OCI-LY7 (cell line): ENCODE measurements around the gene PSMA2. TPM values are rescaled to one million over a fixed set of nuclear protein-coding genes. Genes with fewer than 3 reads are reported as not detected.

Experiments
- BruUV-seq: library from RNA; stranded (reverse); fragments of 400-500 nt; replicated peaks from 2 replicates; lab custom pipeline; 2021; lab: Mats Ljungman, UMichigan
- CTCF ChIA-PET: fragments of 300-600 bp; sonication (Branson Sonifier 250); formaldehyde crosslinking; loops from one replicate; lab custom pipeline; 2022; ENCODE audit warnings: antibody characterized with exemption; ENCODE audit not compliant: unreplicated experiment; lab: Charles Lee
- POLR2A ChIA-PET: fragments of 300-600 bp; sonication (Branson Sonifier 250); formaldehyde crosslinking; loops from one replicate; lab custom pipeline; 2022; ENCODE audit warnings: antibody characterized with exemption; lab: Charles Lee
- DNase-seq: peaks from one replicate; pipeline ENCODE4 v3.0.0-alpha.2; 2015; ENCODE audit warnings: low spot score
- H2AFZ ChIP-seq: fragments of 200-600 bp; sonication (generic), shearing (Covaris generic); 2 replicates; pipeline ENCODE4 v1.6.1; 2014; ENCODE audit warnings: mild to moderate bottlenecking, antibody characterized with exemption, low read length, moderate library complexity
- H3K27ac ChIP-seq: fragments of 200-600 bp; sonication (generic); 2 replicates; pipeline ENCODE4 v1.5.1; 2014; ENCODE audit warnings: mixed run types, low read depth, mild to moderate bottlenecking, moderate library complexity, low read length, inconsistent platforms; ENCODE audit not compliant: poor library complexity, severe bottlenecking
- H3K36me3 ChIP-seq: fragments of 200-600 bp; sonication (generic); 2 replicates; pipeline ENCODE4 v1.6.1; 2014; ENCODE audit warnings: mild to moderate bottlenecking, antibody characterized with exemption, low read length, moderate library complexity, mixed read lengths; ENCODE audit not compliant: insufficient read depth
- H3K4me1 ChIP-seq: fragments of 200-600 bp; sonication (generic); 2 replicates; pipeline ENCODE4 v1.5.1; 2014; ENCODE audit warnings: mild to moderate bottlenecking, low read length; ENCODE audit not compliant: insufficient read depth, poor library complexity, severe bottlenecking
- H3K4me2 ChIP-seq: fragments of 200-600 bp; sonication (generic); 2 replicates; pipeline ENCODE4 v1.6.1; 2014; ENCODE audit warnings: mild to moderate bottlenecking, low read length
- H3K4me3 ChIP-seq: fragments of 200-600 bp; sonication (generic); 2 replicates; pipeline ENCODE4 v1.5.1; 2014; ENCODE audit warnings: mild to moderate bottlenecking, low read depth, low read length; ENCODE audit not compliant: poor library complexity, severe bottlenecking
- H3K79me2 ChIP-seq: fragments of 200-600 bp; sonication (generic); 2 replicates; pipeline ENCODE4 v1.6.1; 2016; ENCODE audit warnings: low read depth, mild to moderate bottlenecking, low read length, moderate library complexity, mixed read lengths; ENCODE audit not compliant: insufficient read depth
- H3K9me2 ChIP-seq: fragments of 200-600 bp; sonication (generic); 2 replicates; pipeline ENCODE4 v1.6.1; 2016; ENCODE audit warnings: mild to moderate bottlenecking, low read length, mixed read lengths; ENCODE audit not compliant: insufficient read depth
- H3K9me3 ChIP-seq: fragments of 200-600 bp; sonication (generic); 2 replicates; pipeline ENCODE4 v1.6.1; 2014; ENCODE audit warnings: mild to moderate bottlenecking, mixed run types, low read length, mixed read lengths
- H4K20me1 ChIP-seq: fragments of 200-600 bp; sonication (generic); 2 replicates; pipeline ENCODE4 v1.6.1; 2014; ENCODE audit warnings: mild to moderate bottlenecking, antibody characterized with exemption, low read length, moderate library complexity, mixed read lengths; ENCODE audit not compliant: insufficient read depth
- CTCF ChIP-seq: fragments of 200-600 bp; sonication (generic); conservative IDR thresholded peaks from 2 replicates; pipeline ENCODE4 v1.5.1; 2014; ENCODE audit warnings: mild to moderate bottlenecking, antibody characterized with exemption, low read length, moderate library complexity, mixed read lengths
- EZH2phosphoT487 ChIP-seq: fragments of 200-600 bp; sonication (generic); IDR thresholded peaks from 2 replicates; pipeline ENCODE4 v1.6.1; 2018; ENCODE audit warnings: low read depth, borderline replicate concordance, mild to moderate bottlenecking, mixed run types, antibody characterized with exemption, low read length, moderate library complexity, mixed read lengths
- intact Hi-C: fragments of 100-400 bp; cut with micrococcal nuclease; formaldehyde crosslinking; loops from one replicate; pipeline ENCODE4 v1.10.0; 2022; ENCODE audit not compliant: unreplicated experiment
- total RNA-seq, 2 experiments: library from RNA; depleted of rRNA in 1 of 2; stranded (reverse); fragments of >200 nt in 1 of 2; shearing (Covaris generic) in 1 of 2; gene quantifications; 2 replicates each; pipeline ENCODE4 v1.2.3, GENCODE V29; 2014 to 2022

The PSMA2 gene
- total RNA-seq, 2 experiments from 2014 or later: 45.7 to 145 TPM

DNA sequence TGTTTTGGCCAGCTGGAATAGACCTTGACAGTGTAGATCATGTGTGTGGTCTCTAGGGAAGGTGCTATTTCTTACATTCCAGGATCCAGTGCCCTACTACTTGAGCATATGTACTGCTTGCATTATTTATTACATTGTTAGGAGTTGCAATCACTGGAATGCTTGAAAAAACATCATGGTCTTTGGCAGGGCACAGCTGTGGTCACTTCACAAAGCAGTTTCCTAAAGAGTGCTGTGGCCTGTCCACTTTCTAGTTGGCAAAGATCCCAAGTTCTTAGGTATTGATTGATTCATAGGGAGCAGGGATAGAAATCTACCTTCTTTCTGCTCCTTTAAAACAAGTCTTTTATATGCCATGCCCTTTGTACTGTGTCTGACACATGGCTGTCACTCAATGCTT is 24.7 kb downstream of the PSMA2 start:
- no peak overlapping the region for H3K4me2 ChIP-seq
- H3K79me2 ChIP-seq: peaks cover 10% of the 10 kb centered on the region; the same call in 1 of the 2 replicates
- peaks cover 12% of the 10 kb centered on the region for H3K4me1 ChIP-seq
- H3K9me3 ChIP-seq: no peaks in the 10 kb centered on the region
- TF ChIP-seq EZH2phosphoT487 (no peak), CTCF (no peak)
- POLR2A ChIA-PET: interaction anchor here (1.0 kb wide), 1 partner anchor 27 kb away, joined by 3 read pairs; no protein-coding TSS in a partner anchor
- H2AFZ ChIP-seq: no peak overlapping the region
- peaks cover 11% of the 10 kb centered on the region for H3K36me3 ChIP-seq
- H3K4me3 ChIP-seq: no peak overlapping the region
- H3K27ac ChIP-seq: no peak overlapping the region
- no peak for DNase-seq
- no peaks in the 10 kb centered on the region for H3K9me2 ChIP-seq
- CTCF ChIA-PET: interaction anchor here (0.6 kb wide), 1 partner anchor 217 kb away, joined by 5 read pairs; no protein-coding TSS in a partner anchor
- H4K20me1 ChIP-seq: peaks cover 7% of the 10 kb centered on the region; the same call in 1 of the 2 replicates
- BruUV-seq: no TSS peak
- intact Hi-C loops: no loop called here

DNA sequence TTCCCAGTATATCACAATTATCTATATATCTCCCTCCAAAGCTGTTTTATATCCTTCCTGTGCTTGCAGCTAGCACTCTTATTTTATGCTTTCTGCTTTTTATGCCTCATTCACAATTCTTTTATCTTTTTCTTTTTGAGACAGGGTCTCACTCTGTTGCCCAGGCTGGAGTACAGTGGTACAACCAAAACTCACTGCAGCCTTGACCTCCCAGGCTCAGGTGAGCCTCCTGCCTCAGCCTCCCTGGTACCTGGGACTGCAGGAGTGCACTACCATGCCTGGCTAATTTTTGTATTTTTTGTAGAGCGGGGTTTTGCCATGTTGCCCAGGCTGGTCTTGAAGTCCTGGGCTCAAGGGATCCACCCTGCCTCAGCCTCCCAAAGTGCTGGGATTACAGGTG is 25.8 kb downstream of the PSMA2 start:
- Histone ChIP-seq H3K79me2 (peaks cover 8% of the 10 kb centered on the region; the same call in 1 of the 2 replicates), H3K4me3 (no peak overlapping the region), H3K9me3 (no peaks in the 10 kb centered on the region), H3K4me1 (peaks cover 9% of the 10 kb centered on the region), H2AFZ (no peak overlapping the region), H3K27ac (no peak overlapping the region), H3K4me2 (no peak overlapping the region), H3K36me3 (peaks cover 11% of the 10 kb centered on the region), H3K9me2 (no peaks in the 10 kb centered on the region), H4K20me1 (peaks cover 7% of the 10 kb centered on the region; the same call in 1 of the 2 replicates)
- no peak for DNase-seq
- no peak for TF ChIP-seq EZH2phosphoT487
- intact Hi-C loops: no loop called here
- ChIA-PET CTCF (no interaction called here), POLR2A (interaction anchor here (1.1 kb wide), 1 partner anchor 19 kb away, joined by 3 read pairs; no protein-coding TSS in a partner anchor)
- BruUV-seq: no TSS peak

DNA sequence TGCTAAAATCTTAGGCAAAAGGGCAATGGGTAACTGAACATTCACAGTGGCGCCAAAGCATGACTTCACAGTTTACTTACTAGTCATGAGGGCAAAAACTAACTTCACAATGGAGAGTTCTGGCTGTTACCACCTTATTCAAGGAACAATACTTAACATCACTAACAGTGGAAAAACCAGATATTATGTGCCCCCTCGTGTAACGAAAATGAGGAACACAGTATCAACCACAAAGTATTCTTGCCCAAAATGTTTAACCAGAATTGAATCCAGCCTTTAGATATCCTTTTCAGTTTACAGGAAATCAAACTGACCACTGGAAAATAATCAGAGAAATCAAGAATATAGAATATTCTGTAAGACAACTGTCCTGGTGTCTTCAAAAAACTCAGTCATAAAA is 29.6 kb downstream of the PSMA2 start:
- H3K4me2 ChIP-seq: no peak overlapping the region
- no peaks in the 10 kb centered on the region for H3K79me2 ChIP-seq
- H3K4me3 ChIP-seq: no peak overlapping the region
- TF ChIP-seq EZH2phosphoT487: no peak
- TF ChIP-seq CTCF: no peak
- CTCF ChIA-PET: no interaction called here
- no peaks in the 10 kb centered on the region for H3K4me1 ChIP-seq
- H3K27ac ChIP-seq: no peak overlapping the region
- no peaks in the 10 kb centered on the region for H3K9me2 ChIP-seq
- intact Hi-C loops: no loop called here
- no TSS peak for BruUV-seq
- no peak overlapping the region for H2AFZ ChIP-seq
- H3K9me3 ChIP-seq: no peaks in the 10 kb centered on the region
- no peak for DNase-seq
- POLR2A ChIA-PET: no interaction called here
- H4K20me1 ChIP-seq: no peaks in the 10 kb centered on the region
- H3K36me3 ChIP-seq: no peaks in the 10 kb centered on the region
